GM21576 (cell line): Measurements from ENCODE around the gene ABCC2.

Experiments used
- ATAC-seq: cut with Tn5 transposase; IDR thresholded peaks from one replicate; pipeline ENCODE4 v1.9.1; 2021; ENCODE audit warnings: mild to moderate bottlenecking, moderate library complexity; ENCODE audit not compliant: unreplicated experiment

Gene ABCC2

DNA sequence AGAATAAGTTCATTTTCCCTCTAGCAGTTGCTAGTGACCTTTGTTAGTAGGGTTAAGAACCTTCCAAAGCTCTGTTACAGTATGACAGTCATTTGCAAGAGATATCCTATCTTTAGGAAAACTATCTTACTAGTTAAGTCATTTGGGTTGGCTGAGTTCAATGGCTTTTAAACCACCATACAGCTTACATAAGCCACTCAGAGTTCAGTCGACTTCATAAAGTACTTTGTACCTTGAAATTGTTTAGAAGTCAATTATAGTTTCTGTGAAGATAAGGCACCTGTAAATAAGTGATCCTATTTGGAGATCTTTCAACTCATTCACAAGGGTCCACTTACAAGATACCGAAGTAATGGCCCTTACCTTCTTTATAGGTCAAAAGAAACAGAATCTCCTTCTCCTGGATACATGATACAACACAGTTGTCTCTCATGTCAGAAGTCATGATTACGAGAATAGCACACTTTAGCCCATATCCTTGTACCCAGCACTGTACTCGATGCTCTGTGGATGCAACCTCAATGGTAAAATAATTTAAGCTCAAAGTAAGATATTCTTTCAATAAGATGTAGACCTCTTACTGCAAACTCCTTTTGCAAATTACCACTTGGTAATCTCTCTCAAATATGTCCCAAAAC, 11.9 kb upstream of the ABCC2 start:
- no peak for ATAC-seq

DNA sequence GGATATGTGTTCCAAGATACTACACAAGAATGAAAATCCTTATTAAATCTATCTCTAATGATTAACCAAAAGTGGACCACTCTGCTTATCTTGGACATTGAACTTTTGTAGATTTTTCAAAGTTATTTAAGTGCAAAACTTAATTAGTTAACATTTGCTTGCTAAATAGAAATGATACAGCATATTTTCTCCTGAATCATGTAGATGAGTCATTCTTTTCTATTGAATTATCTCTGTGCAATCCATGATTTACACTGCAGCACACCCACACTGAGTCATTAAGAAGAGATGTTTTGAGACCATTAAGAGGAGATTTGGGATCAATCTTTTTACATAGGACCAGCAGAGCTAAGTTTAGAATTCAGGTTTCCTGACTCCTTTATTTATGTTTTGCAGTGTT, 6.6 kb upstream of the ABCC2 start:
- ATAC-seq, result no peak

DNA sequence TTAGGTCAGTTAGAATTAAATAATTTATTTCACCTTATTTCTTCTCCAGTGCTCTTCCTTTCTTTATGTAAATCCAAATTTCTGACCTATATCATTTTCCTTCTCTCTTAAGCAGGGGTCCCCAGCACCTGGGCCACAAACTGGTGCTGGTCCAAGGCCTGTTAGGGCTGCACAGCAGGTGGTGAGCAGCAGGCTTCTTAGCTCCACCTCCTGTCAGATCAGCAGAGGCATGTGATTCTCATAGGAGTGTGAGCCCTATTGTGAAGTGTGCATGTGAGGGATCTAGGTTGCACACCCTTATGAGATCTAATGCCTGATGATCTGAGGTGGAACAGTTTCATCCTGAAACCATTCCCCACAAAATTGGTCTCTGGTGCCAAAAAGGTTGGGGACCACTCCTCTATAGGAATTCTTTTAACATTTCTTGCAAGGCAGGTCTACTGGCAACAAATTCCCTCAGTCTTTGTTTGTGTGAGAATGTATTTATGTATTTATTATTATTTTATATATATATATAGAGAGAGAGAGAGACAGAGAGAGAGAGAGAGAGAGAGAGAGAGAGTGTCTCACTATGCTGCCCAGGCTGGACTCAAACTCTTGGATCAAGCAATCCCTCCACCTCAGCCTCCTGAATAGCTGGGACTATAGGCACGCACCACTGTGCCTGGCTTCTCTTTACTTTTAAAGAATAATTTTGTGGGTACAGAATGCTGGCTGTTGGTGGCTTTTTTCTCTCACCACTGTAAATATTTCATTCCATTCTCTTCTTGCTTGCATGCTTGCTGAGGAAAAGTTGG, 4.3 kb upstream of the ABCC2 start:
- no peak for ATAC-seq

DNA sequence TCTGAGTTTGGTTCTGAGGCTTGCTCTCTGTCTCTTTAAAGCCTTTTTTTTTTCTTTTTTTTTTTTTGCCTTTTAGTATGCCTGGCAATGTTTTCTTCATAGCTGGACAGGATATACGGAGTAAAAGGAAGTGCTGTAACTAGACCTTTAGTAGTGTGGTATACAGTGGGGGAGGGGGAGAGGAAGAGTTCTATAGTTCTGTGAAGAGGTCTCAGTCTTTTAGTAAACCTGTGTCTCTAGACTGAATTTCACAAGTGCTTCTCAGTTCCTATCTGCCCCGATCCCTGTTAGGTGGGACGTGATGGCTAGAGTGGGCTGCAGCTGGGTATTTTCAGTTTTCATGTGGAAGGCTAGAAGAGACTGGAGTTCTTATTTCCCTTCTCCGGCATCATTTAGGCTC, 3.1 kb upstream of the ABCC2 start:
- no peak for ATAC-seq

DNA sequence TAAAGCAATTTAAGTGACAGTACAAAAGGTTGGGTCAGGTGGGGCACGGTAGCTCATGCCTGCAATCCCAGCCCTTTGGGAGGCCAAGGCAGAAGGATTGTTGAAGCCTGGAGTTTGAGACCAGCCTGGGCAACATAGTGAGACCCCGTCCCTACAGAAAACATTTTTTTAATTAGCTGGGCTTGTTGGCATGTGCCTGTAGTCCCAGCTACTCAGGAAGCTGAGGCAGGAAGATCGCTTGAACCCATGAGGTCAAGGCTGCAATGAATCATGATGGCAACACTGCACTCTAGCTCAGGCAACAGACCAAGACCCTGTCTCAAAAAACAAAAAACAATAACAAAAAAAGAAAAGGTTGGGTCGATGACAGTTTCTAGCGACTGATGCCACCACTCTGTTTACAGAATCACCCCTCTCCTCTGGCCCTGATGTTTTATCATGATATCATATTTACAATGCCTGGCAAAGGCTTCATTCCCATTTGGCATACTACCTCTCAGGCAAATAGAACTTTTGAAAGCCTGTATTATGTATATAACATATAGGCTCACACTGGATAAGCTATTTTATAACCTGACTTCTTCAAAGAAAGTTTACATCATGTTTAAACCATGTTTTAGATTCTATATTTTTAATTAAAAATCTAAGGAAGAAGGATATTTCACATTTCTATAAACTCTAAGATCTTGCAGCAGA, 558 bp upstream of the ABCC2 start:
- no peak for ATAC-seq

DNA sequence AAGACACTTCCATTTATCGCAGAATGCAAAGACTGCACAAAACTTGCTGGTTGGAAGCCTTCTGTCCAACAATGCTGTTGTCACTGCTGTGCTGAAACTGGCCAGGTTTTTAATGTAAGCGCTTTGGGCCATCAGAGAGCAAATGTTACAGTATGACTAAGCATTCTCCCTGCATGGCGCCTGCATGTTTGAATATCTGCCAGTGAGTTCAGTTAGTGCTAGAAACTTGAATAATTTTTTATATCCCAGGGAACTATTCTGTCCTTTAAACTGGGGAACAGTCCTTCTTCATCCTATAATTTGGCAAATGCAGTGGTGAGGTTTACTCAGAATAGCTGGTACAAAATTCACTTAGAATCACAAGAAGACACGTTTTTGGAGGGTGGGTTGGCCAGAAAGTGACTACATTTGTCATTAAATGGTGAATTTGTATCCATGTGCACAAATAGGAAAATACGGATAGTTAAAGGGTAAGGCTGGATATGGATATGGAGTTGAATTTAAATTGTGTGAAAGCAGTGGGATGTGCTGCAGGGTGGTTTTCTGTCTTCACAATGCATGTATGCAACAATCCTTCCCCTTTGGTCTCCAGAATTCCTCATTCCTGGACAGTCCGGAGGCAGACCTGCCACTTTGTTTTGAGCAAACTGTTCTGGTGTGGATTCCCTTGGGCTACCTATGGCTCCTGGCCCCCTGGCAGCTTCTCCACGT, 1.7 kb downstream of the ABCC2 start:
- no peak for ATAC-seq

DNA sequence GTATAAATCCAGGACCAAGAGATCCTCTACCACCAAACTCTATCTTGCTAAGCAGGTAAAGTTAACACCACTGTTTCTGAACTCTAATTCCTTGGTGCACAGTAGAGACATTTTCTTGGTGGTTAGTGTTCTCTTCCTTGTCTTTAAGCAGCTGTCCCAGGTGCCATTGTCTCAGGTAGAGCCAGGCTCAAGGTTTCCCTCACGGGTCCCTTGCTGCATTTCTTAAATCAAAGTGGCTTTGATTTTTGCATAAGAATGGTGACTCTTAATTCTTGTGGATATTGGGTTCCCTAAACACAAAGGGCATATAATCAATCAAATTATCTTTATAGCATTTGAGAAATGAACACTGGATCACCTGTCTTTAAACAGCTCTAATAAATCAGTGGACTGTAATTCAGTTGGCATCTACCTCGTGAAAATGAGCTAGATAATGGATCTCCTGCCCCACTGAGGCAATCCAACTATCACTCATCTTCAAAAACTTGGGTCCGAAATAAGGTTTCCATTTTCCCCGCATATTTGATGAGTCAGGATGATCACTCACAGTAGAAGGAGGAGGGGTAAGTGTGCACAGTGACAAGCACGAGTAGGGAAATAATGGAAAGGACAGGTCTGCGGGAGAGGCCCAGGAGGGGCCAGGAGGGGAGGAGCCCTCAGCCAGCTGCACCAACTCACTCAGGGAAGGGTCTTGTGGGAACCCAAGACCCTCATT, 2.4 kb downstream of the ABCC2 start:
- no peak for ATAC-seq

DNA sequence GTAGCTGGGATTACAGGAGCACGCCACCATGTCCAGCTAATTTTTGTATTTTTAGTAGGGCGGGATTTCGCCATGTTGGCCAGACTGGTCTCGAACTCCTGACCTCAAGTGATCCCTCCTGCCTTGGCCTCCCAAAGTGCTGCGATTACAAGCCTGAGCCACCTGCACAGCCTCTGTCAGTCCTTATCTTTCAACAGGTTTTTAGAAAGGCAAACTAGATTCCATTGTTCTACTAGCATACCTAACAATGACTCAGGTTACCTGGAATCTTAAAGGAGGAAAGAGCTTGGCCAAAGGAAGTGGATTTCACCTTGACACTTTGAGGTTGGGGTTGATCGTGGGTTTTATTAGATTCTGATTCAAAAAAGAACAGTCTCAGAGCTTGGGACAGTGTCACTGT, 3.2 kb downstream of the ABCC2 start:
- no peak for ATAC-seq

DNA sequence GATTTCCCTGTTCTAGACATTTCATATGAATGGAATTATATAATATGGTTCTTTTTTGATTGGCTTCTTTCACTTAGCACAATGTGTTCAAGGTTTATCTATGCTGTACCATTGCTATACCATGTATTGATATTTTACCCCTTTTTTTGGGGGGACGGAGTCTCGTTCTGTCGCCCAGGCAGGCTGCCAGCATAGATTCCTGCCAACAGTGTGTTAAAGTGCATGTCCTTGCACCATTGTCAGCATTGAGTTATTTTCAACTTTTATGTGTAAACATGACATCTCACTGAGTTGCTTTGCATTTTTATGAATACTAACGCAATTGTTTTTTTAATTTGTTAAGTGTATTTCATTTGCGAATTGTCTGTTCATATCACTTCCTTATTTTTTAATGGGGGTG, 4.9 kb downstream of the ABCC2 start:
- no peak for ATAC-seq

DNA sequence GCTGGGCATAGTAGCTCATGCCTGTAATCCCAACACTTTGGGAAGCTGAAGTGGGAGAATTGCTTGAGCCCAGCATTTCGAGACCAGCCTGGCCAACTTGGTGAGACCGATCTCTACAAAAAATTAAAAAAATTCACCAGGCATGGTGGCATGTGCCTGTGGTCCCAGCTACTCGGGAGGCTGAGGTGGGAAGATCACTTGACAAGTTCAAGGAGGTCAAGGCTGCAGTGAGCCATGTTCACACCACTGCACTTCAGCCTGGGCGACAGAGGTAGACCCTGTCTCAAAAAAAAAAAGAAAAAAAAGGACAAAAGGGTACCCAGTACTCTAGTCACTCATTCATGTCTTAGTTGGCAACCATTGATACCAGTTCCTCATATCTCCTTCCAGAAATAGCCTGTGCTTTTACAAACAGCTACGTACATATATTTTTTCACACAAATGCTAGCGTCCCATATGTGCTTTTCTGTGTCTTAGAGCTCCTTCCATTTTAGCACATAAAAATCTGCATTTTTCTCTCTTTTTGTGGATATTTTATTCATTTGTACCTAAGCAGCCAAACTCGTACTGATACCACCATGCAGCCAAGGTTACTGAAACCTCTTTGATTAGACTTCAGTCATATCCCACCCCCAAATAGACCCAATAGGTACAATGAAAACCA, 5.5 kb downstream of the ABCC2 start:
- ATAC-seq, result no peak

DNA sequence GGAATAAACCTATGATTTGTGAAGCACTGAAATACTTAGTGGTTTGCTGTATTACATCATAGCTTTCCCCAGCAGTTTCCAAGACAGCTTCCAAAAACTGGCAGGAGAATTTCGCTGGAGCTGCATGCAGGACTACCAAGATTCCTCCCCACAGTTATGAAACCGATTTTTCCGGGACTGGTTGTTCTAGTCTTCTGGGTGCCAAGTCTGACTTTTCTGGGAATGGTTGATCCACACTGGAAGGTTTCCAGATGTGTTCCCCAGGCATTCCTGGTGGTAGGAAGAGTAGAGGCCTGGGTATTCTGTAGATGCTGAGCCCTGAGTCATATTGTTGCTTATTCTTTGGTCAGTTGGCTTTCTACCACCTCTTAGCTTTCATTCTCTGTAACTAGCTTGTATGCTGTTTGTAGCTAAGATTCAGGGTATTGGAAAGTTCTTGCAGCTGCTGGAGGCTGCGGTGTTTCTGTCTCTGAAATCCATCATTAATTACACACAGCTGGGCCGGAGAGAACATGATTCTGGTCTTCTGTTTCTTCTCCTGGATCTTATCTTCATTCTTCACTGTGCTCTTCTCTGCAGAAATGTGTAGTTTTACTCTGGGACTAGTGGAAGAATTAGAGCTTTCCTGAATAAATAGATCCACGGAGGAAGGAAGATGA, 6.3 kb downstream of the ABCC2 start:
- ATAC-seq, result no peak

DNA sequence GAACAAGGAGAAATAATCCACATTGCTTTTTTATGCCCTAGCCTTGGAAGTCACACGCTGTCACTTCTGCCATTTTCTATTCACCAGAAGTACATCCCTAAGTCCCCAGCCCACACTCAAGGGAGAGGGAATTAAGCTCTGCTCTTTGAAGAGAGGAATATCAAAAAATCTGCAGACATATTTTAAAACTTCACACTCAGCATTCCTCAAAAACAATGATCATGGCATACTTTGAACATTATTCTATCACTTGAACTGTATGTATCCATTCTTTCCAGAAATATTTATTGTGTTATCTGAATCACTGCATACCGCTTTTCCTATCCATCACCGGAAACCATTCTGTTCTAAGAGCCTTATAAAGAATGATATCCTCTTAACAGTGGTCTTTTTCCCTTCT, 9.4 kb downstream of the ABCC2 start:
- no peak for ATAC-seq

DNA sequence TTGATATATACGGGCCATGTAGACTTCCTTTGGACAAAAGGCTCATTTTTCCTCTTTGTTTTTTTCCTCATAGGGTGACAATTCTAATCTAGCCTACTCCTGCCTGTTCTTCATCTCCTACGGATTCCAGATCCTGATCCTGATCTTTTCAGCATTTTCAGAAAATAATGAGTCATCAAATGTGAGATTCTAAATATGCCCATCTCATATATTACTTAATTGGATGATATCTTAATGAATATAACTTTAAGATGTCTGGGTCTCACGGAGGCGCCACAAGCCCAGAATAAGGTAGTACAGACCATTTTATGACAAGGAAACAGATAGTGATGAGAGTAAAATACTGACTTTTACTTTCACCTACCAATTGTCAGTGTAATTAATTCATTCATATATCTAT, 11.4 kb downstream of the ABCC2 start:
- no peak for ATAC-seq

DNA sequence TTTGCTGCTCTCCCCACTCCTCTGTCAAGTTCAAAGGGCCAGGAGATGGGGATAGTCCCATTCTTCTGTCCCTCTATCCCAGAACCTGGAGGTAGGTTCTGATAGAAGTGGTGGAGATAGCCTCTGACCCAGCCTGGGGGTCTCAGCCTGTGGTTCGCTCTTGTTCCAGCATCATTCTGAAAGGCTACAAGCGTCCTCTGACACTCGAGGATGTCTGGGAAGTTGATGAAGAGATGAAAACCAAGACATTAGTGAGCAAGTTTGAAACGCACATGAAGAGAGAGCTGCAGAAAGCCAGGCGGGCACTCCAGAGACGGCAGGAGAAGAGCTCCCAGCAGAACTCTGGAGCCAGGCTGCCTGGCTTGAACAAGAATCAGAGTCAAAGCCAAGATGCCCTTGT, 14.5 kb downstream of the ABCC2 start:
- no peak for ATAC-seq

DNA sequence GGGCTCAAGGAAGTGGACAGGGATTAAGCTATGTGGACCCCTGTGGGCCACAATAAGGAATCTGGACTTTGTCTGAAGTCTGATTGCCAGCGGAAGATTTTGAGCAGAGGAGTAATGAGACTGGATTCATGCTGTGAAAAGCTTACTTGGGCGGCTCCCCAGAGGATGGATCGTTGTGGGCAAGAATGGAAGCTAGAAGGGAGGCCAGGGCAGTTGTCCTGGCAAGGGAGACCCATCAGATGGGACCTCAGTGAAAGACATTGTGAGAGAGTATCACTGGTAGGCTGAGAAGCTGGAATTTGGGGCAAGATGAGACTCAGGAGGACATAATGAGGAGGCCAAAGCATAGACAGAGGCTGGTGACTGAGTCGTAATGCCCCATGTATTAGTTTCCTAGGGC, 15.6 kb downstream of the ABCC2 start:
- ATAC-seq, result no peak

DNA sequence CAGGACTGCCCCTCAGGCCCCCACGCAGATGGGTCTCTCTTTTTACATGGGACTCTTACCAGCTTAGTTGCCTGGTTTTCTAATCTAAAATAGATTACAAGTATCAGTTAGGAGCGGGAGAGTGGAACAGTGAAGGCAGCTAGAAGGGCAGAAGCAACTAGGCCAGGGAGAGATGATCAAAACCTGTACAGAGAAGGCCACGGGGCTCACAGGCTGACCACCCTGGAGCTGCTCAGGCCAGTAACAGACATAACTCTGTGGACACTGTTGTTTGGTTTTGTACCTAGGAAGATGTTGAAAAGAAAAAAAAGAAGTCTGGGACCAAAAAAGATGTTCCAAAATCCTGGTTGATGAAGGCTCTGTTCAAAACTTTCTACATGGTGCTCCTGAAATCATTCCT, 16.5 kb downstream of the ABCC2 start:
- no peak for ATAC-seq

DNA sequence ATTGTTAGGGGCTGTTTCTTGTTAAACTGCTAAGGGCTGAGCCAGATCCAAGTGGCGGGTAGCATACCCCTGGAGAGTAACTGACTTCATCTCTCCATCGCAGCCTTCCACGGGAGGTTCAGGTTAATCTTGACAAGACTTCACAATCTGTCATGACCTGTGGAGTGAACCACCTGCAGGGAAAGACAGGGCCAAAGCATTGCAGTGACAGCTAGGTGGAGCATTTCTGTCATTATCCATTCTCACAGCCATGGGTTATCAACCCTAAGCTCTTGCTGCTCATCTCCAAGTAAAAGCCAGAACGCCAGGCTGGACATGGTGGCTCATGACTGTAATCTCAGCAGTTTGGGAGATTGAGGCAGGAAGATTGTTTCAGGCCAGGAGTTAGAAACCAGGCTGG, 17.2 kb downstream of the ABCC2 start:
- no peak for ATAC-seq

DNA sequence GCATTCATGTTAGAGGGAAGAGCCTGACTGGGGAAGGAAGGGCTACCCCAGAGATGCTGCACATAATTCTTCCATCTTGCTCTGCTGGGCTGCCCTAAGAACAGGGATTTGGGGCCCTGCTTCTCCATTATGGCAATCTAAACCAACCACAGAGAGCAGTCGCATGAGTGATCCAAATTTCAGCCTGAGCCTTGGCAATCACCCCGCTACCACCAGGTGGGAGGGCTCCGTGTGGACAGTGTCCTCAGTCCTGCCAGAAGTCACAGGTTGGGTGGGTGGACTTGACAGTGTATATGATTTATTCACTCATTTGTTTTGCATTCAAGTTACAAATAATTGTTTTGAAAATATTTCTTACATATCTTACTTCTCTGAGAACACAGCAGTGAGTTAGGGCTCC, 22.0 kb downstream of the ABCC2 start:
- no peak for ATAC-seq

DNA sequence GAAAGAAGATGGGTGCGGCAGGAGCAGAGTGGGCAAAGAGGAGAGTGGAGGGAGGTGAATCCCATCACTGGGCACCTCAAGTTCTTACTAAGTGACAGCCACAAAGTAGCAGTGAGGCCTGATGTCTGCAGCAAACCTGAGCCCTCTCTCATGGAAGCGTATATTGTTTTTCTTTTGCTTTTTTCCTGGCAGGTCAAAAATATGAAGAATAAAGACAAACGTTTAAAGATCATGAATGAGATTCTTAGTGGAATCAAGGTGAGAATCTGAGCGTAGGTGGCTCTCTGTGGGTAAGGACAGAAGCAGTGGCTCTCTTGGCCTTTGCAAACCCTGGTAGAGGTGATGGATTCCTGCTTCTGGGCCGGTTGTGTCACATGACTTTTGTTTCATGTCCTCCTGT, 22.8 kb downstream of the ABCC2 start:
- no peak for ATAC-seq

DNA sequence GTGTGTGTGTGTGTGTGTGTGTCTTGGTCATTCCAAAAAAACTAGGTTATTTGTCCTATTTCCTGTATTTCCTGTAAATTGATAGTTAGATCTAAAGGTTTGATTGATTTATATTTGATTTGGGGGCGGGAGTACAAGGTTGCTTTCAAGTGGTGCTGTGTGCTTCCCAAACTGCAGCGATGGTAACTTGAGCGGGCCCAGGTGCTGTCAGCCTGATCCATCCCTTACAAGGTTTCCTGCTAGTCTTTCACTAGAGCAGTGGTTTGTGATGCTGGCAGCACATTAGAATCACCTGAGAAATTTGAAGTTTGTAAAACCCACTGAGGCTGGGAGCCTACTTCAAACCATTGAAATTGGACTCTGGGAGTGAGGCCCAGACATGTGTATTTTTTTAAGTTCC, 23.7 kb downstream of the ABCC2 start:
- ATAC-seq, result no peak
